ENCODE measurements around the gene UAP1L1. TPM values are rescaled to one million over a fixed set of nuclear protein-coding genes. Genes with fewer than 3 reads are reported as not detected.
"Not testable (repeated sequence)": the region's sequence is repeated elsewhere in the genome, so short reads cannot be mapped to it uniquely, and the experiment has no call there.

UAP1L1 gene
- total RNA-seq, 4 donors from 2014 or later = 4.9 to 15.7 (median 6.6) TPM

- Histone ChIP-seq H3K4me3 (peak within 1 kb of the TSS; percentile 53 to 99 (median 85)), H3K36me3 (peaks cover 0 to 28% (median 0%) of the 10 kb centered on the region in 3 donors), H3K9me3 (no peaks in the 10 kb centered on the region), H3K27ac (peak within 1 kb of the TSS in 3 of 4 donors; percentile 15 to 88 (median 37)), H3K27me3 (peaks cover 0 to 6% of the 10 kb centered on the region in 2 donors), H3K4me1 (peaks cover 0 to 17% (median 9%) of the 10 kb centered on the region in 4 donors)
- peak; percentile 83 to 90 (median 85) for DNase-seq
- TF ChIP-seq CTCF (IDR thresholded peaks at IDR 0.05) (peak in 1 of 6 experiments; percentile 2), POLR2A (IDR thresholded peaks at IDR 0.05) (peak in 1 of 2 donors; percentile 14)
Measured at GRCh38 chr9:137114613-137115393, 37.5 kb downstream of the UAP1L1 start, which contains the start of gene DPP7. Gene DPP7 (minus strand): TSS chr9:137114733. CDS start chr9:137114713, 20 bp downstream.

GRCh38 chr9:137115394-137116026 is 38.2 kb downstream of the UAP1L1 start:
- DNase-seq = no peak
- Histone ChIP-seq H3K36me3 (peaks cover 0 to 21% (median 0%) of the 10 kb centered on the region in 3 donors), H3K9me3 (no peaks in the 10 kb centered on the region), H3K27me3 (peaks cover 0 to 6% of the 10 kb centered on the region in 2 donors), H3K27ac (no peak overlapping the region), H3K4me3 (peak overlapping the region in 2 of 4 donors; percentile 94 to 99), H3K4me1 (peaks cover 0 to 17% (median 9%) of the 10 kb centered on the region in 4 donors)
- TF ChIP-seq CTCF (IDR thresholded peaks at IDR 0.05) (no peak), POLR2A (IDR thresholded peaks at IDR 0.05) (no peak)

DNA sequence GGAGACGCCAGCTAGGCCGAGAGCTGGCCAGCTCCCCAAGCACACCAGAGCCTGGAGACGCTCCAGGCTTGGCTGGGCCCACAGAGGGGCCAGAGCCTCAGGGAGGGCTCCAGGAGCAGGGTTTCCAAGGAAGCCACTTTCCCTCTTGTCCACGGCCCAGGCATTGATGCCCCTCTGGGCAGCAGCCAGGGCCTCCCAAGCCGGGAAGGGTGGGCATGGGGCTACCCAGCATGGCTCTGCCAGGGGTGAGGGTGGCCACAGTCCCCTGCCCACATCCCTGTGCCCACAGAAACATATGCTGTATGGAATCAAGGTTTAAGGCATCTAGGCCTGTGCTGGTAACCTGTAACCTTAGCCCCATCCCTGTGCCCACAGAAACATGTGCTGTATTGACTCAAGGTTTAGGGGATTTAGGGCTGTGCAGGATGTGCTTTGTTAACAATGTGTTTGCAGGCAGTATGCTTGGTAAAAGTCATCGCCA is 38.8 kb downstream of the UAP1L1 start:
- no peak overlapping the region for H3K27ac ChIP-seq
- no peak overlapping the region for H3K4me3 ChIP-seq
- peaks cover 0 to 6% of the 10 kb centered on the region in 2 donors for H3K27me3 ChIP-seq
- no peaks in the 10 kb centered on the region for H3K9me3 ChIP-seq
- TF ChIP-seq CTCF (IDR thresholded peaks at IDR 0.05) = no peak
- peaks cover 0 to 17% (median 10%) of the 10 kb centered on the region in 4 donors for H3K4me1 ChIP-seq
- DNase-seq = no peak
- H3K36me3 ChIP-seq = peaks cover 0 to 16% (median 0%) of the 10 kb centered on the region in 3 donors

DNA sequence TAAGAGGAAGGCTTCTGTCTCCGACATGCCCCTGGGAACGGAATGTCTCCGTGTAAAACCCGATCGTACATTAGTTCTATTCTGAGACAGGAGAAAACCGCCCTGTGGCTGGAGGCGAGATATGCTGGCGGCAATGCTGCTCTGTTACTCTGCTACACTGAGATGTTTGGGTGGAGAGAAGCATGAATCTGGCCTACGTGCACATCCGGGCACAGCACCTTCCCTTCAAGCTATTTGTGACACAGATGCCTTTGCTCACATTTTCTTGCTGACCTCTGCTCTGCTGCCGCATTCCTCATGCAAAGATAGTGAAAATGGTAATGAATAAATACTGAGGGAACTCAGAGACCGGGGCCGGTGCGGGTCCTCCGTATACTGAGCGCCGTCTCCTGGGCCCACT is 39.4 kb downstream of the UAP1L1 start:
- H3K36me3 ChIP-seq = peaks cover 0 to 13% (median 0%) of the 10 kb centered on the region in 3 donors
- H3K27ac ChIP-seq = no peak overlapping the region
- H3K9me3 ChIP-seq = no peaks in the 10 kb centered on the region
- H3K4me3 ChIP-seq = no peak overlapping the region
- no peak for DNase-seq
- H3K27me3 ChIP-seq = peaks cover 0 to 6% of the 10 kb centered on the region in 2 donors
- peaks cover 0 to 17% (median 11%) of the 10 kb centered on the region in 4 donors for H3K4me1 ChIP-seq
- no peak for TF ChIP-seq POLR2A (IDR thresholded peaks at IDR 0.05)
- no peak for TF ChIP-seq CTCF (IDR thresholded peaks at IDR 0.05)

DNA sequence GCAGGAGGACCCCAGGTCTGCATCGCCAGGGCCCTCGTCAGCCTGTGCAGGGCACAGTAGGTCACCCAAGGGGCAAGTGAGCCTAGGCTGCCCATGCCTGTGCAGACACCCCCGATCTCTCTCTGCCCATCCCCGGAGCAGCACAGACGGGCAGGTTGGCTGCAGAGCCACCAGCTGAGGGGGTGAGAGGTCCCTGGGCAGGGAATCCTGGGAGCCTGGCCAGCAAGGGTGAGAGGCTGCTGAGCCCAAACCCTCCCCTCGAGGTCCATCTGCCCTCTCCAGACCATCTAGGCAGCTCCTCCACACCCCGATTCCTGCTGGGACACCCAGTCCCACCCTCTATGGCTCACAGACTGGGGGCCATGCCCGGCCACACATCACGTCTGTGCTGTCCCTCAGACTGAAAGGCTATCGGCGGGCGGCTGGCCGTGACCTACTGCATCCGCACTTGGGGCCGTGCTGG is 40.0 kb downstream of the UAP1L1 start:
- Histone ChIP-seq H3K9me3 (no peaks in the 10 kb centered on the region), H3K27me3 (peaks cover 0 to 6% of the 10 kb centered on the region in 2 donors), H3K36me3 (peaks cover 0 to 7% (median 0%) of the 10 kb centered on the region in 3 donors), H3K4me1 (peaks cover 0 to 17% (median 11%) of the 10 kb centered on the region in 4 donors), H3K27ac (no peak overlapping the region), H3K4me3 (no peak overlapping the region)
- DNase-seq = no peak
- TF ChIP-seq POLR2A (IDR thresholded peaks at IDR 0.05) (no peak), CTCF (IDR thresholded peaks at IDR 0.05) (no peak)

DNA sequence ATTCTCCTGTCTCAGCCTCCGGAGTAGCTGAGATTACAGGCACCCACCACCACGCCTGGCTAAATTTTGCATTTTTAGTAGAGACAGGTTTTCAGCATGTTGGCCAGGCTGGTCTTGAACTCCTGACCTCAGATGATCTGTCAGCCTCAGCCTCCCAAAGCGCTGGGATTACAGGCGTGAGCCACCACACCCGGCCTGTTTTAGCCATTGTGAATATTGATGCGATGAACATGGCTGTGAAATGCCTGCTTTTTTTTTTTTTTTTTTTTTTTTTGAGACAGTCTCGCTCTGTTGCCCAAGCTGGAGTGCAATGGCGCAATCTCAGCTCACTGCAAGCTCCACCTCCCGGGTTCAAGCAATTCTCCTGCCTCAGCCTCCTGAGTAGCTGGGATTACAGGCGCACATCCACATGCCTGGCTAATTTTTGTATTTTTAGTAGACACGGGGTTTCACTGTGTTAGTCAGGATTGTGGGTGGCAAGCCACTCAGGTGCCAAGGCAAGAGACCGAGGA is 40.8 kb downstream of the UAP1L1 start:
- not testable (repeated sequence) for H3K27me3 ChIP-seq, H3K4me3 ChIP-seq, H3K9me3 ChIP-seq, H3K36me3 ChIP-seq, H3K27ac ChIP-seq, DNase-seq
- H3K4me1 ChIP-seq = peaks cover 0 to 17% (median 10%) of the 10 kb centered on the region in 4 donors

DNA sequence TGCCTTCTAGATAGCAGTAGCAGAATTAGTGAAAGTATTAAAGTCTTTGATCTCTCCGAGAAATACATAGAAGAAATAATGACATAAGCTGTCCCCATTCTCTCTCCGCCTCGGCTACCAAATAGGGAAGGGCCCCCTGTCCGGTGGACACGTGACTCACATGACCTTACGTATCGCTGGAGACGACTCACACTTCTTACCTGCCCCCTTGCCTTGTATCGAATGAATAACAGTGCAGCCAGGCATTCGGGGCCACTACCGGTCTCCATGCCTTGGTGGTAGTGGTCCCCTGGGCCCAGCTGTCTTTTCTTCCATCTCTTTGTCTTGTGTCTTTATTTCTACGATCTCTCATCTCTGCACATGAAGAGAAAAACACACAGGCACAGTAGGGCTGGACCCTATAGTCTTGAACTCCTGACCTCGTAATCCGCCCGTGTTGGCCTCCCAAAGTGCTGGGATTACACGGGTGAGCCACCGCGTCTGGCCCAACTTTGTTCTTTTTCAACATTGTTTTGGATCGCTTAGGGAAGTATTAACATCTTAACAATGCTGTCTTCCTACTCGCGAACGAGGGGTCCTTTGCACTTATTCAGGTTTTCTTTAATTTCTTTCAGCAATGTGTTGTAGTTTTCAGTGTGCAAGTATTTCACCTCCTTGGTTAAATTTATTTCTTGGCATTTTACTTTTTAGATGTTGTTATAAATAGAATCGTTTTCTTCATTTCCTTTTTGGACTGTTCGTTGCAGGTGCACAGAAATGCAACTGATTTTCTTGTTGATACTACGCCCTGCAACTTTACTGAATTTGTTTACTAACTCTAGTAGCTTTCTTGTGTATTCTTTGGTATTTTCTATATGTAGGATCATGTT is 44.8 kb downstream of the UAP1L1 start:
- not testable (repeated sequence) for H3K27me3 ChIP-seq, H3K4me3 ChIP-seq, H3K9me3 ChIP-seq, H3K36me3 ChIP-seq
- H3K27ac ChIP-seq = peak overlapping the region in 1 of 4 donors; percentile 72
- DNase-seq = peak in 1 of 3 donors; percentile 50
- H3K4me1 ChIP-seq = peaks cover 0 to 15% (median 9%) of the 10 kb centered on the region in 4 donors
